CD4-positive, alpha-beta T cell treated with Interleukin-1 beta for 1 hour (primary cell): ENCODE results near the gene MRTFB.
A peak's percentile ranks its signal among the peaks of the same experiment; 100 is the strongest.
"Not testable (repeated sequence)": the region's sequence is repeated elsewhere in the genome, so short reads cannot be mapped to it uniquely, and the experiment has no call there.

ENCODE experiments used
- DNase-seq, 2 donors: peaks; one replicate each; pipeline ENCODE4 v3.0.0-alpha.2; 2020 to 2022

The MRTFB gene

DNA sequence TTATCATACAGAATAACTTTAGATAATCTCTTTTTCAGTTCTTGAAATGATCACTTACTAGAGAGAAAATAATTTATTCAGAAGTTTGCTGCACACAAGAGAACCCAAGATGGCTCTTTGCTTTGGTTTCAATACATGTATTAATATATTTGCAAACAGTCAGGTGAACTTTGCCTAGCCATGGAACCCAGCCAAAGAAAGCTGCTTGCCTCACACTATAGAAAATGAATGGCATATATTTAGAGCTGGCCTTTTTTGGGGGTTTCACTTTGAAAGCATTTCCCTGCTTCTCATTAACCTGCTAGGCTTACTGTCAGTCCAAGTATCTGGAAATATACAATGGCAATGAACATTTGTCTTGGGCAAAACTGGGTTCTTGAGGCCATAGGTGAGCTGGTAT is 75.3 kb downstream of the MRTFB start:
- no peak for DNase-seq

DNA sequence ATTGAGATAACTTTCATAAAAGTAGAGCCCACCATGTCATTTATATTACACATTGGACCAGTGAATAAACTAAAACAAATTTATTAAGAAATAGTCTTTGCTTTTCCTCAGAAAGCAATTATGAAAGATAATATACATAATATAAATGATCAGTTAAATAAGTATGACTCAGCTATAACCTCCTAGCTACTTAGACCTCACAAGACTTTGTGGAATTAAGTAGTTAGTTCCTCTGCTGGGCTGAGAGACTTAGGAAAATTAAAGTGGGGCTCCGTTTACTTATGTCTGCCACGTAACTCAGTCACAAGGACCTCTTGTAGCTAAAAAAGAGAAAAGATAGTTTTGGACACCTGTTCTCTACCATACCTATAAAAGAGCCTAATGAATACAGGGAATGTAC is 76.9 kb downstream of the MRTFB start:
- DNase-seq = no peak

DNA sequence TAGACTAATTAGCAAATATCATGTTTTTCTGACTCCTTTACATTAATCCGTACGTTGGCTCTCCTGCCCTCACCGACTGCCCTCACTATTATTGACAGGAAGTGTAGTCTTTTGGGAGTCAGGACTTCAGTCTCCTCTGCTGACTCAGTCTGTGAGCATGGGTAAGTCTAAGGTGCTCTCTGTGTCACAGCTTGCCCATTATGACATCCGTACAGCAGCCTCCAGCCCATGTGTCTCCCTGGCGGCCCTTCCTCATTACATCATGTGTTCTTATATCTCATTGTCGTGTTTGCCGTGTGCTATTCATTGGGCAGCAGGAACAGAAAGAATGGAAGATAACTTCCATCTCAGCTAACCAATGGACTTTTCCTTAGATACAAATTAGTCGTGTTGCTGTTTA is 77.5 kb downstream of the MRTFB start:
- no peak for DNase-seq

DNA sequence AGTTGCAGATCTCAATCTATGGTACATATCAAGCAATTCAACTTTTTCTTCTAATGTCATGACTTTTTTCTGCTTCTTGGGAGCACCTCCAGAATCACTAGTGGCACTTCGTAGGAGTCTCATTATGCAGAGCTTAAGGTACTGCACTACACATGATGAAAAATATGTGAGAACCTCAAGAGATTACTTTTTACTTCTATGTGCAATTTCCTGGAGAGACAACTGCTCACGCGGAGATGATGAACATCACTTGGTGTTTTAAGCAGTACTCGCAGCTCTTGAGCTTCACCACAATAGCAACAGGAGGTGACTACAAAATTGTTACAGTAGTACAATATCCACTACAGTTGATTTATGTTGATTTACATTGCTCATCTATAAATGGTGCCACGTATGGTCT is 79.7 kb downstream of the MRTFB start:
- no peak for DNase-seq

DNA sequence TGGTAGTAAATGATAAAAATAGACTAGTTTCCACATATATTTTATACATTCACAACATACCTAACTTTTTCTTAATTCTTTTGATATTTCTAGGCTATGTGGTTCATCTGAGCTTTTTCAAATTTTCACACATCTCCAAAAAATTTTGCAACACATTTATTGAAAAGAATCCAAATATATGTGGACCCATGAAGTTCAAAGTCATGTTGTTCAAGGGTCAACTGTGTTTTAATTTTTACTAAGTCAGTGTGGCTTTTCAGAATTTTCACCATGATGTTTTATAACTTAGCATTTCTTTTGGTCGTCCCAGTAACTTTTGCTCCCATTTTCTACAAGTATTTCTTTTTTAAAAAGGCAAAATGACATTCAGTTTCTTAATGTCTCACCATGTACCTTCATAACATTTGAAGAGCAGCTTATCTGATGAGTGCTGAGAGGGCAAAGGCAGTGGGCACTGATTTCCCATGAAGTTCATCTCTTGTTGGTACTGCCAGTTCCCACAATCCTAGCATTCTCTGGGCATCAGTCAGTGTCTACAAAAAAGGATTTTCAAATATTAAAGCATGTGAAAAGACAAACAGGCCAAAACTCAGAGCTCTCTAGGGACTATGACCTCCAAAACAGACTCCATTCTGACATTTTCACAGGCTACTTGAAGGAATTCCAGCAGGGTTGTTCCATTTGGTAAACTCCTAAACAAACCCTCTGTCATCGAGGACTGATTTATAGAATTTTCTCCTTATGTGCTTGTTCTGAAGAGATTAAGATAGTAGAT is 80.3 kb downstream of the MRTFB start:
- no peak for DNase-seq

DNA sequence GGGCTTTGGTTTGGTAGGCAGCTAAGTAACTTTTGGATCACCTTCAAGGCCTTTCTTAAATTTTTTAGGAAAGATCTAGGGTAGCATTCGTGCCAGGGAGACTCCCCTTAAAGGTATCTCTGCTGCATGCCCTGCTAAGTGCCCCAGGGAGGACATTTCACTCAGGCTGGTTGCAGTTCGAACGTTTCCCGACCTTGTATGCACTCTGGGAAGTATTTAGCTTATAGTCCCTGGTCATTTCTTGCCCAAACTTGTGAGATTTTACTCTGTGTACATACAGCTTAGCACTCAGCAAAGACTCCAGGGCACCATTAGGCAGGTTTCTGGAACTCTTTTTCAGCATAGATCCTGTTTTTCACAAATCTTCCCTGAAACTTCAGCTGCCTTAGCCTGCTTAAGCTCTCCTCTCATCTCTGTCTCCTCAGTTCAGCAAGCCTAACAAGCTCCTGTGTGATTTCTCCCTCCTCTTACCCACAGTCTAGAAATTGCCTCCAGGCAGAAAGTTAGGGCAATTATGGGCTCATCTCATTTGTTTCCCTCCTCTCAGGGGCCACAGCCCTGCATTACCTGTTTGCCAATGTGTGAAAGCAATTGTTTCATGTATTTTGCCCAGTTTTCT is 84.6 kb downstream of the MRTFB start:
- DNase-seq = no peak

DNA sequence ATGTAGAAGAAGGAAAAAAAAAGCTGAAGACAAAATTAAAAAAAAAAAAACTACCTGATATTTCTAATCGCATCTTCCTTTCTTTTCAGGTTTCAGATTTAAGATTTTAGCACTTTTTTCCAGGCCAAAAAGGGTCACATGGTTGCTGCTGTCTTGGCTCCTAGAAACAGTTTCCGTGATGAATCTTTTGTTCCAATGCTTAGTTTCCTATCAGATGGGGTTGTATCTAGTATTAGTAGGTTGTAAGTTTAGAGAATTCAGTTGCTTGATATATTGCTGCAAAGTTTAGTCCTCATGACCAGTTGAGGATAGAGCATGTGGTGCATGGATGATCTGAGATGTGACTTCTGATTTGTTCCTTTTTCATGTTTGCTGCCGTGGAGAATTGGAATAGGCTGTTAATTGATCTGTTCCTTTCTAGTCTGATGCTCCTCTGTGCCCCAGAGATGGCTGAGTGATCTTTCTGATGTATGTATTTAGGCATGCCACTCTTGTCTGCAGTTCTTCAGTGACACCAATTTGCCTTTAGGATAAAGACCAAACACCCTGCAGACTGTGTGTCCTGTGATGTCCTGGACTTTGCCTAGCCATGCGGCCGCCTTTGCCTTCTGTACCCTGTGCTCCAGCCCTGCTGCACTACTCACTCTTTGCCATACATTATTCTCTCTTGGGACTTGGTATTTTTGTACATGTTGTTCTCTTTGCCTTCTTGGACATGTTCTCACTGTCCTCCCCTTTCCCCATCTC is 94.0 kb downstream of the MRTFB start:
- no peak for DNase-seq

DNA sequence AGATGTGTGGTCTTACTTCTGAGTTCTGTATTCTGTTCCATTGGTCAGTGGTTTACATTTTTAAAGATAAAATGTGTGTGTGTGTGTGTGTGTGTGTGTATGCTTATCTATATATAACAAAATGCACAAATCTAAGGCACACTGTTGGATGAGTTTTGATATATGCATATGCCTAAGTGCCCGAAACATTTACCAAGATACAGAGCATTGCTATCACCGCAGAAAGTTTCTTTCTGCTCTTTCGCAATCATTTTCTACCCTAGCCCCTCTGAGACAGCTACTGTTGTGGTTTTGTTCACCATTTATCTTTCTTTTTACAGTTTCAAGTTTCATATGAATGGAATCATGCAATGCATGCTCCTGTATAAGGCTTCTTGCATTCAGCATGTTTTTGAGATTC is 97.0 kb downstream of the MRTFB start:
- no peak for DNase-seq

DNA sequence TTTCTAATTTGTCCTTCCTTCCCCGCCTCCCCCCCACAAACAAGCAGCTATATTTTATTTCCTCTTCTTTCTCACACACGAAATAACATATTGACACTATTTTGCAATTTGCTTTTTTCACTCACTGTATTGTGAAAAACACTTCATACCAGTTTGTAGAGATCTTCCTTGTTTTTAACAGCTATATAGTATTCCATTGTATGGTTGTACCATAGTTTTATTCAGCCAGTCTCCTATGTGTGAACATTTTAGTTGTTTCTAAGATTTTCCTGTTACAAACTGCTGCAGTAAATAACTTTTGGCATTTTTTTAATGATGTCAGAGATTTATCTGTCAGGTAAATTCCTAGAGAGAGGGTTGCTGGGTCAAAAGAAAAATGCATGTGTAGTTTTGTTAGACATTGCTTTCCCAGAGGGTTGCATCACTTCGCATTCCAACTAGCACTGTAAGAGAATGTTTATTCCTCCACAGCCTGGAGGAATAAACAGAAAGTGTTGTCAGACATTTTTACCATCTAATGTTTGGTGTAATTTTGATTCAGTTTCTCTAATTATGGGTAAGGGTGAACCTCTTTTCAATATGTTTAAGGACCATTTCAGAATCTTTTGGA is 101.2 kb downstream of the MRTFB start:
- no peak for DNase-seq

DNA sequence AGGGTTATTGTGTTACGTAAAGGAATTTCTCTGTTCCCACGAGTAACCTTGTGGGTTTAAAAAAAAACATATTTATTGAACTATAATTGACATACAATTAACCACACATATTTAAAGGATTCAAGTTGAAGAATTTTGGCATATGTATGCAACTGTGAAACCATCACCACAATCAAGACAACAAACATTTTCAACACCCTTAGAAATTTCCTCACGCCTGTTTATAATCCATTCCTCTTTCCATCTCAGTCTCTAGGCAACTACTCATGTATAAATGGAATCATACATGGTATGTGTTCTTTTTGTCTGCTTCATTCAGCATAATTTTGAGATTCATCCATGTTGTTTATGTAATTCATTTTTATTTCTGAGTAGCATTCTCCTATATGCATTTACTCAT is 104.0 kb downstream of the MRTFB start:
- no peak for DNase-seq

DNA sequence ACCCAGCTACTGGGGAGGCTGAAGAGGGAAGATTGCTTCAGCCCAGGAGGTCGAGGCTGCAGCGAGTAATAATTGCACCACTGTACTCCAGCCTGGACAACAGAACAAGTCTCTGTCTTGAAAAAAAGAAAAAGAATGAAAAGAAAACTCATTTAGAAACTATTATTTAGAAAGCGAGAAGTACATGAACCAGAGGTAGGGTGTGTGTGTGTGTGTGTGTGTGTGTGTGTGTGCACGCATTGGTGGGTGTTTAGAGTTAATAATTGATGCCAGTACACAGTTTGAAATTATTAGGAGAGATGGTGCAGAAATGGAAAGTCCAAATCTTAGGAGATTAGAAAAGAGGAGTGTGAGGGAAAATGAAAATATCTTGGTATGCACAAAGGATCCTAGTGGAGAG is 106.6 kb downstream of the MRTFB start:
- no peak for DNase-seq

DNA sequence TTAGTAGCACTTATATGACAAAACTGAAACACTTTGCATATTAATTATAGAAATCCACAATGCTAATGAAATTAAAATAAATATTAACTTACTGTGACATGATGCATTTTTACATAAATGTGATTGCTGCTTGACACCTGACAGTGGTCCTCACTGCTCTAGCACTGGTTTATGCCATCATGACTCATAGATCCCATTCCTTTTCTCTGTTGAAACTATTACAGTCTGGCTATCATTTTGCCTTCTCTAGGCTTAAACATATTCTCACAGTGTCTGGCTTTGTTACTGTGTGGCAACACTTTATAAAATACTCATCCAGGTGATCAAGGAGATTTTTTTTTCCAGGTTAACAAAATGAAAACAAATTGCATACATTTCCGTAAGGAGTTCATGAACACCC is 108.0 kb downstream of the MRTFB start:
- no peak for DNase-seq

DNA sequence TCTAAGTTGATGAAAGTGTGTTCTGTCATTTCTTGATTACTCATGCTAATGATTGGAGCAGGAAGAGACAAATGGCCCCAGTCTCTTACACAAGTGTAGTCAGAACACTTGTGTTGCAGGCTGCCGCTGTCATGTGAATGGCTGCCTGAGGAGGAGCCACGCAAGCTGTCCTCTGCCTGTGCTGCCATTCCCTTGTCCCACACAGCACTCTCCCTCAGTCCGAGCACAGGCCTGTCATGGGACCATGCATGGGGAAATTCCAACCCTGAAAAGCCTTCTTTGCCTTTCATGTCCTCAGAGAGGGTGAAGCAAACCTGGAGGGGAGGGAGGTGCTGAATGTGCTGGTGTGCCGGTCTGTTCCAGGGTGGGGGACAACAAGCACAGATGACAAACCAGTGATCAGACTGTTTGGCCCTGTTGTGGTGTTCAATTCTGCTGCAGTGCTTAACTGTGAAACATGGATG is 109.4 kb downstream of the MRTFB start:
- DNase-seq = no peak

DNA sequence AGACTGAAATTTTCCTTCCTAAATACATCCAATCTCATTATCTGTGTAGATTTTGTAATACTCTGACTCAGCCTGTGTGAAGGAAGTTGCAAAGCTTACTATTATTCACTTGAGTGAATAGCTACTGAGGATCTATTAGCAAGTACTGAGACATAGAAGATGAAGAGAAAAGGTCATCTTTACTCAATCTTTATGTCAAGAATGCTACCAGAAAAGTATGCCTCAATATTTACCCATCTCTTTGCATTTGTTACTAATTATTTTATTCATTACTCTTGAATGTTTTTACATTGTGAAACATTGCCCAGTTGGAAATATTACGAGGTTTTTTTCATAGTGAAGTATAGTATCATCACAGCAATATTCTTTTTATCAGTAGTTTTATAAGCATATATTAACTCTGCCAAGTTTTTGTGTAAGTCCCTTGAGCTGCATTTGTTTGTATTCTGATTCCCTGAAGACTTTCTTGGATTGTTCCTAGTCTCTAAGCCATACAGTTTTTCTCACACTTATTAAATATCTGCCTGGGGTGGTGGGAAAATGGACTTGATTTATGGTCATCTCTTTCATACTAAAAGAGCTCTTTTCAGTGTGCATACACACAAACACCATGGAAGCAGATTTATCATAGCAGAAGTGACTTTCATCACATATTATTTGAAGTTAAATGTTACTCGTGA is 110.4 kb downstream of the MRTFB start:
- DNase-seq = no peak

DNA sequence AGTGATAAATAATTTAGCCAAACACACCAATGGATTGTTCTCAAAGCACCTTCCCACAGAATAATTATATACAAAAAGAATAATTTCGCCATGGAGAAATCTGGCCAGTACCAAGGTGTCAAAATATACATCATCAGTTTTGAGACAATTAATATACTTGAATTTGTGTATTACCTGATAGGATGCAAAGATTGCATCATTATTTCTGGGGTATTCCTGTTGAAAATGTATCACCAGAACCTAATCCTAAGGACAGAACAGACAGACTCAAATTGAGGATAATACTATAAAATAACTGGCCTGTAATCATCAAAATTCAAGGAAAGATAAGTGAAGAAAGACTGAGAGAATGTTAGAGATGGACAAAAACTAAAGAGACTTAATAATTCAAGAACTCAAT is 111.9 kb downstream of the MRTFB start:
- no peak for DNase-seq

DNA sequence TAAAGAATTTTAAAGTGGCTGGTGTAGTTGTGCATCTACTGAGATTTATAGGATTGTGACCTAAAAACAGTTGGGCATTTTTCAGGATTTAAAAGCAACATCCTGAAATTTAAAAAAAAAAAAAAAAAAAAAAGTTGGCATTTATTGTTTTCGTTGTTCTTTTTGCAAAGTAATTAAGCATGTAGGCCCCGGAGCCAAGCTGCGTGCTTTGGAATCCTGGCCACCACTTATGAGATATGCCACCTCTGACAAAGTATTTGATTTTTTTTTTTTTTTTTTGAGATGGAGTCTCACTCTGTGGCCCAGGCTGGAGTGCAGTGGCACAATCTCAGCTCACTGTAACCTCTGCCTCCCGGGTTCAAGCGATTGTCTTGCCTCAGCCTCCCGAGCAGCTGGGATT is 112.8 kb downstream of the MRTFB start:
- DNase-seq = not testable (repeated sequence)

DNA sequence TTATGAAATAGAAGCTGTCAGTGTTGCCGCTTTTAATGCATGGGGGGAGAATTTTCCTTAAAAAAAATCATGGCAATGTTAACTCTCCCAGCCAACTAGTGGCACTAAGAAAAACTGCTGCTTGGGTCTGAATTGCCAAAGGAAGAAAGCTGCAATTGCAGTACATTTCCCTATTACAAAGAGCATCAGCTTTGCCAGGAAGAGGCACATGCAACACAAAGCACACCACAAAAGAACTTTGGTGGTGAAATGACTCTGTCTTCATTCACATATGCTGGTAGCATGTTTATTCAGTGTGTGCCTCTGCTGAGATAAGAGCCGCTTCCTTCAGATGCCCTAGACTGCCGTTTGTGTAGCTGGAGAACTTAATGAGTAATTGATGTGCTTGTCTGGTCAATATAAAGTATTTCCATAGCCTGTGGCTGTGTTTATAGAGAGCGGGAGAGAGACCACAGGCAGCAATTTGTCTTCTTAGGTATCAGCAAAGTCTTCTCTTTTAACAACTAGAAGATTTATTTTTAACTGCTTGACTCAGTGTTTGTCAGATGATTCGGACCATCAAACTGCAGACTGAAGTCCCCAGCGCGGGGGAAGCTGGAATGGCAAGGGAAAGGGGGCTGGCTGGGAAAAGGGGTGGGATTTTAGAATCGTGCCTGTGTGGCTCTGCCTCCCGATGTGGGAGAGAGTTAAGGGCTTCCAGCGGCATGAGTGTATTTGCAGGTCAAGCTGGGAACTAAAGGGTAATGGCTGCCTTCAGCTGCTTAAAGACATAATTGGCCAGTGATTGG is 115.1 kb downstream of the MRTFB start:
- DNase-seq = no peak

DNA sequence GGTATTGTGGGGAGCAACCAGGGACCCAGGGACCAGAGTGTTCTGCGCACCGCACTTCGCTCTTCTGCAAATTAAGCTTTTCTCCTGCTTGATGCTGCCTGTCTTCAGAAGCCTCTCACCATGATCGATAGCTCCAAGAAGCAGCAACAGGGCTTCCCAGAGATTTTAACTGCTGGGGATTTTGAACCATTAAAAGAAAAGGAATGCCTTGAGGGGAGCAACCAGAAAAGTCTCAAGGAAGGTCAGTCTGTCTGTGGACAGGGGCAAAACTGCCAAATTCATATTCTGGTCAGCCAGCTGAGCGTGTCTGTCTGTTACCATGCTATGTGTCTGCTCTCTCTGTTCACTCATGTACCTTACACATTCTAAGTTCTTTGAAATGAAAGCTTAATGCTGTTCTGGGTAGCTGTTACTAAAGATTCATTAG is 115.7 kb downstream of the MRTFB start:
- no peak for DNase-seq

DNA sequence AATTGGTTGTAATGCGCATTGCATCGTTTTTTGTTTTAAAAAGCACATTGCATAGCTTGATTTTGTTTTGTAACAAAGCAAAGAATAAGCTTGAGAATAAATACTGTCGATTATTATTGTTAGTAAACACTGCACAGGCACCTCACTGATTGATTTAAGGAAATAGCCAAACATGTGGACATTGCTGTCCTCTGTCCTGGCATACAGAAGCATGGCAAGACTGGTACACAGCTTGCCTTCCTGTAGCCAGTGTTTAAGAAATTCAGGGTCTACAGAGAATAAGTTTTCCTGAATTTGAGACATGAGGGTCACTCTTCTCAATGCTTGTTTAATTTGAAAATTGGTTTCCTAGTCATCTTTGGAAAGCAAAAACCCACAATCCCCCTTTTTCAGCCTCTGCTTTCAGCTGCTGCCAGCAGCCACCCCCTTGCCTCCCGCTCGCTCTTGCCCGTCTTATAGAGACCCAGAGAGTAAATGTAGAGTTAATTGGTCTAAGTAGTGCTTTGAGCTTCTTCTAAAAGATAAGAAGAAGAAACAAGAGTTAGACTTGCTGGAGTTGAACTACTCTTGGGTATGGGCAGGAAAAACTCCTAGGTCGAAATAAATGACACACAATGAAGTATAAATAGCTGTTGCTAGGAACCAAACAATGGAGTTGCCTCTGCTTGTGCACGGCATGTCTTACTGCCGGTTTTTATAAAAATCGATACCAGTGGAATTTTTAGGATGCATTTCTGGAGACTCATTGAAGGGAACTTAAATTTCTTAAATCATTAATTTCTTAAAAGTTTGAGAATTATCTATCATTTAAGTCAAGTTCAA is 116.6 kb downstream of the MRTFB start:
- no peak for DNase-seq

DNA sequence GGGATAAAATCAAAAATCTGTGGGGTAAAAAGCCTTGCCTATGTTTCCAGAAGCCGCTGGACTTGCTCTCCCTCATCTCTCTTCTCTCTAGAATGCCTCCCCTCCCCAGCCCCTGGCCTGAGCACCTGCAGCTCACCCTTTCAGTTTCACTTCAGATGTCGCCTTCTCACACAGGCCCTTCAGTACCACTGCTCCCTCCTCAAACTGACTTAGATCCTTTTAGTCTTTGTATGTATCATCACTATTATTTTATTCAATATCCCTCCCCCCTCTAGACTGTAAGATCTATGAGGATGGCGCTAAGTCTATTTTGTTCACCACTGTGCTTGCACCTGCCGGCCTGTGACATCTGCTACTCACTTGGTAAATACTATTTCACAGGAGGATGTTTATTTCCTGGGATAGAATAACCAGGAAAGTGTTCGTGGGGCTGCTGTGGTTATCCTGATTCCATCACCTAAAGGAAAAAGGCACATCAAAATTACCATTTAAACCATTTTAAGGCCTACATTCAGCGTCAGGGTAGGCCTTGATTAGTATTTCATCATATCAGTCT is 122.3 kb downstream of the MRTFB start:
- peak; percentile 16 to 22 for DNase-seq

DNA sequence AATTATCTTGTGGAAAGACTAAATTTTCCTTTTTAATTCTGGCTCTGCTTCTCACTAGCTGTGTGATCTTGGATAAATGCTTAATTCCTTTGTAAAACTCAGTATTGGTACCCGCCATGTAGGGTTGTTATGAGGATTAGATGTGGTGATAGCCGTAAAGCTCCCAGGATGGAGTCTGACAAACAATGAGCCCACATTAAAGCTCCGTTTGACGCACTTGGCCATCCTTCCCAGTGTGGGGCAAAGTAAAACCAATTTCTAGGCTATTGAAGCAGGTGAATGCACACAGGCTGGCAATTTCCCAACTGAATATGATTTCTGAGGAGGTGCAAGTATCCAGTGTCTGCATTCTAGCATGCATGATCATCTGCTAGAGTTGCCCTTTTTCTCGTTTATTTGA is 123.6 kb downstream of the MRTFB start:
- no peak for DNase-seq
